ENCODE measurements around the gene SUCNR1.
A peak's percentile ranks its signal among the peaks of the same experiment; 100 is the strongest.

- TF ChIP-seq EZH2 (IDR thresholded peaks at IDR 0.05; ENCODE audit: borderline replicate concordance, insufficient read depth, low read depth, low read length, poor library complexity, severe bottlenecking) = no peak
- TF ChIP-seq, protein P1, sequence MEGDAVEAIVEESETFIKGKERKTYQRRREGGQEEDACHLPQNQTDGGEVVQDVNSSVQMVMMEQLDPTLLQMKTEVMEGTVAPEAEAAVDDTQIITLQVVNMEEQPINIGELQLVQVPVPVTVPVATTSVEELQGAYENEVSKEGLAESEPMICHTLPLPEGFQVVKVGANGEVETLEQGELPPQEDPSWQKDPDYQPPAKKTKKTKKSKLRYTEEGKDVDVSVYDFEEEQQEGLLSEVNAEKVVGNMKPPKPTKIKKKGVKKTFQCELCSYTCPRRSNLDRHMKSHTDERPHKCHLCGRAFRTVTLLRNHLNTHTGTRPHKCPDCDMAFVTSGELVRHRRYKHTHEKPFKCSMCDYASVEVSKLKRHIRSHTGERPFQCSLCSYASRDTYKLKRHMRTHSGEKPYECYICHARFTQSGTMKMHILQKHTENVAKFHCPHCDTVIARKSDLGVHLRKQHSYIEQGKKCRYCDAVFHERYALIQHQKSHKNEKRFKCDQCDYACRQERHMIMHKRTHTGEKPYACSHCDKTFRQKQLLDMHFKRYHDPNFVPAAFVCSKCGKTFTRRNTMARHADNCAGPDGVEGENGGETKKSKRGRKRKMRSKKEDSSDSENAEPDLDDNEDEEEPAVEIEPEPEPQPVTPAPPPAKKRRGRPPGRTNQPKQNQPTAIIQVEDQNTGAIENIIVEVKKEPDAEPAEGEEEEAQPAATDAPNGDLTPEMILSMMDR (IDR thresholded peaks at IDR 0.05) = peak; percentile 65
These were observed 45.0 kb downstream of the SUCNR1 start for GRCh38 chr3:151918253-151919029.
